ENCODE results near the gene WDR33.

WDR33 gene

GRCh38 chr2:127695491-127696472 is 115.2 kb downstream of the WDR33 start:
- no peak for DNase-seq (ENCODE audit: low read depth)

GRCh38 chr2:127694986-127695385 is 116.0 kb downstream of the WDR33 start:
- DNase-seq (ENCODE audit: low read depth): no peak

- no peak for DNase-seq (ENCODE audit: low read depth)
Measured at GRCh38 chr2:127690696-127691095, 120.3 kb downstream of the WDR33 start.

- no peak for DNase-seq (ENCODE audit: low read depth)
Measured at GRCh38 chr2:127688405-127688804, 122.6 kb downstream of the WDR33 start.

GRCh38 chr2:127685410-127686080 is 125.4 kb downstream of the WDR33 start:
- no peak for DNase-seq (ENCODE audit: low read depth)

GRCh38 chr2:127683757-127684156 is 127.2 kb downstream of the WDR33 start:
- DNase-seq (ENCODE audit: low read depth): no peak

GRCh38 chr2:127683056-127683455 is 127.9 kb downstream of the WDR33 start:
- no peak for DNase-seq (ENCODE audit: low read depth)

GRCh38 chr2:127681976-127682857 is 128.8 kb downstream of the WDR33 start:
- DNase-seq (ENCODE audit: low read depth): no peak

- no peak for DNase-seq (ENCODE audit: low read depth)
Measured at GRCh38 chr2:127681288-127681804, 129.6 kb downstream of the WDR33 start.

GRCh38 chr2:127680706-127681287 is 130.2 kb downstream of the WDR33 start:
- DNase-seq (ENCODE audit: low read depth): no peak

GRCh38 chr2:127679680-127680361 is 131.2 kb downstream of the WDR33 start:
- no peak for DNase-seq (ENCODE audit: low read depth)

GRCh38 chr2:127678991-127679390 is 132.0 kb downstream of the WDR33 start:
- no peak for DNase-seq (ENCODE audit: low read depth)

- no peak for DNase-seq (ENCODE audit: low read depth)
Measured at GRCh38 chr2:127678531-127678930, 132.4 kb downstream of the WDR33 start.

GRCh38 chr2:127676906-127677305 is 134.1 kb downstream of the WDR33 start:
- no peak for DNase-seq (ENCODE audit: low read depth)

GRCh38 chr2:127675331-127676261 is 135.4 kb downstream of the WDR33 start, which contains the start of gene LIMS2:
LIMS2 (minus strand) TSS chr2:127675530; CDS start chr2:127675024, 506 bp downstream.
- DNase-seq (ENCODE audit: low read depth): no peak

GRCh38 chr2:127674241-127675209 is 136.4 kb downstream of the WDR33 start:
- DNase-seq (ENCODE audit: low read depth): no peak

GRCh38 chr2:127673291-127674069 is 137.5 kb downstream of the WDR33 start:
- DNase-seq (ENCODE audit: low read depth): no peak

Measured in non-pigmented ciliary epithelial cell (primary cell).